HEK293 (cell line): Measurements from ENCODE around the gene HMGN4.

Source experiments
- CTCF ChIA-PET: fragments of 350-600 bp; formaldehyde crosslinking; extraction: SDS; loops from one replicate; lab custom pipeline; 2021; ENCODE audit warnings: antibody characterized with exemption; lab: Yijun Ruan, JAX
- POLR2A ChIA-PET: fragments of 300-600 bp; formaldehyde crosslinking; extraction: SDS; loops from one replicate; lab custom pipeline; 2020; ENCODE audit warnings: antibody characterized with exemption, inconsistent platforms; lab: Yijun Ruan, JAX
- H3K27ac ChIP-seq: fragments of 200-500 bp; sonication (Bioruptor generic); 2 replicates; pipeline ENCODE4 v1.5.1; 2014; ENCODE audit warnings: low read depth, low read length, control low read depth, inconsistent platforms; ENCODE audit errors: extremely low read depth
- H3K36me3 ChIP-seq, 2 experiments: fragments of 200-500 bp in 1 of 2; sonication (Bioruptor generic) in 1 of 2; 1 replicate in 1 of 2; 2 replicates in 1 of 2; pipeline ENCODE4 v1.5.1; 2014 to 2017; ENCODE audit warnings: inconsistent platforms in 2 of 2, low read length in 2 of 2; ENCODE audit not compliant: control insufficient read depth in 2 of 2, insufficient read depth in 1 of 2
- H3K4me1 ChIP-seq: fragments of 200-500 bp; sonication (Bioruptor generic); 2 replicates; pipeline ENCODE4 v1.5.1; 2014; ENCODE audit warnings: mild to moderate bottlenecking, low read length, inconsistent platforms; ENCODE audit not compliant: control insufficient read depth, insufficient read depth
- H3K4me3 ChIP-seq: 2 replicates; pipeline ENCODE4 v1.5.1; 2011; ENCODE audit warnings: low read depth, mild to moderate bottlenecking, control low read depth, low read length, moderate library complexity
- H3K9me3 ChIP-seq: fragments of 200-500 bp; sonication (Bioruptor generic); 2 replicates; pipeline ENCODE4 v1.5.1; 2014; ENCODE audit warnings: low read depth, low read length, inconsistent platforms; ENCODE audit not compliant: control insufficient read depth, insufficient read depth
- PBX3 ChIP-seq: sonication (generic); formaldehyde crosslinking; IDR thresholded peaks from 2 replicates; pipeline ENCODE4 v1.8.1; 2022; ENCODE audit warnings: mild to moderate bottlenecking, moderate library complexity, missing genetic modification reagents
- ZBTB21 ChIP-seq: fragments of 450-650 bp; formaldehyde crosslinking; IDR thresholded peaks from 2 replicates; pipeline ENCODE4 v1.5.1; 2017; ENCODE audit warnings: missing biosample characterization, missing genetic modification characterization
- ZIC2 ChIP-seq: fragments of 450-650 bp; formaldehyde crosslinking; IDR thresholded peaks from 2 replicates; pipeline ENCODE4 v1.5.1; 2016; ENCODE audit warnings: missing biosample characterization, missing genetic modification characterization
- ZNF132 ChIP-seq: fragments of 450-650 bp; formaldehyde crosslinking; IDR thresholded peaks from 2 replicates; pipeline ENCODE4 v1.5.1; 2017; ENCODE audit warnings: missing biosample characterization, missing genetic modification characterization, borderline replicate concordance
- ZNF138 ChIP-seq: fragments of 450-650 bp; formaldehyde crosslinking; IDR thresholded peaks from 2 replicates; pipeline ENCODE4 v1.5.1; 2016; ENCODE audit warnings: missing biosample characterization, missing genetic modification characterization, borderline replicate concordance
- ZNF140 ChIP-seq: fragments of 450-650 bp; formaldehyde crosslinking; IDR thresholded peaks from 2 replicates; pipeline ENCODE4 v1.5.1; 2016; ENCODE audit warnings: missing biosample characterization, missing genetic modification characterization
- ZNF292 ChIP-seq: fragments of 450-650 bp; formaldehyde crosslinking; IDR thresholded peaks from 2 replicates; pipeline ENCODE4 v1.5.1; 2016; ENCODE audit warnings: low read depth, missing biosample characterization, missing genetic modification characterization, borderline replicate concordance
- ZNF398 ChIP-seq: fragments of 450-650 bp; formaldehyde crosslinking; IDR thresholded peaks from 2 replicates; pipeline ENCODE4 v1.5.1; 2017; ENCODE audit warnings: missing biosample characterization, missing genetic modification characterization
- ZNF404 ChIP-seq: fragments of 450-650 bp; formaldehyde crosslinking; IDR thresholded peaks from 2 replicates; pipeline ENCODE4 v1.5.1; 2017; ENCODE audit warnings: missing biosample characterization, missing genetic modification characterization
- ZNF518A ChIP-seq: fragments of 450-650 bp; formaldehyde crosslinking; conservative IDR thresholded peaks from 2 replicates; pipeline ENCODE4 v1.5.1; 2016; ENCODE audit warnings: low read depth, missing biosample characterization, missing genetic modification characterization
- ZNF529 ChIP-seq: fragments of 450-650 bp; formaldehyde crosslinking; IDR thresholded peaks from 2 replicates; pipeline ENCODE4 v1.5.1; 2017; ENCODE audit warnings: missing genetic modification characterization, missing biosample characterization; ENCODE audit not compliant: insufficient replicate concordance
- ZNF623 ChIP-seq: fragments of 450-650 bp; formaldehyde crosslinking; IDR thresholded peaks from 2 replicates; pipeline ENCODE4 v1.5.1; 2016; ENCODE audit warnings: missing biosample characterization, missing genetic modification characterization
- ZNF658 ChIP-seq: fragments of 450-650 bp; formaldehyde crosslinking; IDR thresholded peaks from 2 replicates; pipeline ENCODE4; 2016; ENCODE audit warnings: missing biosample characterization, missing genetic modification characterization
- ZNF664 ChIP-seq: fragments of 450-650 bp; formaldehyde crosslinking; IDR thresholded peaks from 2 replicates; pipeline ENCODE4 v1.5.1; 2016; ENCODE audit warnings: missing biosample characterization, missing genetic modification characterization
- ZNF692 ChIP-seq: fragments of 450-650 bp; formaldehyde crosslinking; IDR thresholded peaks from 2 replicates; pipeline ENCODE4 v1.5.1; 2016; ENCODE audit warnings: missing biosample characterization, missing genetic modification characterization
- ZNF707 ChIP-seq: fragments of 450-650 bp; formaldehyde crosslinking; IDR thresholded peaks from 2 replicates; pipeline ENCODE4 v1.5.1; 2016; ENCODE audit warnings: missing biosample characterization, missing genetic modification characterization
- ZNF785 ChIP-seq: fragments of 450-650 bp; formaldehyde crosslinking; IDR thresholded peaks from 2 replicates; pipeline ENCODE4 v1.5.1; 2016; ENCODE audit warnings: missing biosample characterization, missing genetic modification characterization
- ZSCAN16 ChIP-seq: fragments of 450-650 bp; formaldehyde crosslinking; IDR thresholded peaks from 2 replicates; pipeline ENCODE4 v1.5.1; 2016; ENCODE audit warnings: missing biosample characterization, missing genetic modification characterization
- ZSCAN4 ChIP-seq: fragments of 450-650 bp; formaldehyde crosslinking; IDR thresholded peaks from 2 replicates; pipeline ENCODE4 v1.5.1; 2017; ENCODE audit warnings: missing biosample characterization, missing genetic modification characterization

HMGN4 gene

GRCh38 chr6:26524722-26525370 is 13.3 kb upstream of the HMGN4 start:
- POLR2A ChIA-PET = interaction anchor here (0.7 kb wide), 1 partner anchor 814 kb away, joined by 3 read pairs; no protein-coding TSS in a partner anchor
- Histone ChIP-seq H3K36me3 (no peaks in the 10 kb centered on the region), H3K27ac (no peak overlapping the region), H3K4me3 (no peak overlapping the region), H3K4me1 (0 out of 2 replicates have a peak, but pooled peaks cover 2% of the 10 kb centered on the region), H3K9me3 (no peaks in the 10 kb centered on the region)
- CTCF ChIA-PET = no interaction called here
- TF ChIP-seq ZNF140 (tag by site-specific recombination) (no peak), ZNF623 (tag by site-specific recombination) (no peak), ZNF658 (tag by site-specific recombination) (no peak), ZNF785 (tag by site-specific recombination) (no peak), ZNF707 (tag by site-specific recombination) (no peak)
- TF ChIP-seq, all 188 proteins: peak for 0

GRCh38 chr6:26525838-26526237 is 12.3 kb upstream of the HMGN4 start:
- ChIA-PET CTCF (no interaction called here), POLR2A (interaction anchor here (2.6 kb wide), 1 partner anchor 12 kb away, joined by 8 read pairs; the partner anchor contains the start of gene HMGN4)
- no peak overlapping the region for H3K27ac ChIP-seq
- no peaks in the 10 kb centered on the region for H3K36me3 ChIP-seq
- no peaks in the 10 kb centered on the region for H3K9me3 ChIP-seq
- H3K4me3 ChIP-seq = no peak overlapping the region
- H3K4me1 ChIP-seq = no peaks in the 10 kb centered on the region
- TF ChIP-seq ZNF292 (tag by site-specific recombination) (no peak), ZSCAN4 (tag by site-specific recombination) (no peak), ZIC2 (tag by site-specific recombination) (no peak), ZNF518A (tag by site-specific recombination) (no peak), ZNF404 (tag by site-specific recombination) (no peak), ZNF138 (tag by site-specific recombination) (no peak), ZNF132 (no peak), ZNF692 (tag by site-specific recombination) (no peak), ZNF664 (tag by site-specific recombination) (no peak), PBX3 (CRISPR knock-in tag) (no peak), ZBTB21 (tag by site-specific recombination) (no peak), ZSCAN16 (tag by site-specific recombination) (no peak), ZNF398 (no peak), ZNF529 (tag by site-specific recombination) (no peak)
